GM13977 (cell line): ENCODE data around the gene ZNF648.
A peak's percentile ranks its signal among the peaks of the same experiment; 100 is the strongest.

ENCODE experiments used
- DNase-seq: peaks from one replicate; pipeline ENCODE4 v3.0.0; 2012; ENCODE audit warnings: low spot score
- in situ Hi-C: fragments of 300-500 bp; cut with MboI; formaldehyde crosslinking; loops from one replicate; pipeline ENCODE4 v1.12.0; 2022; ENCODE audit warnings: low sequenced_read_pairs, low pct_unique_long_range_greater_than_20kb, mixed read lengths, inconsistent platforms; ENCODE audit not compliant: unreplicated experiment
- TF ChIP-seq, protein P1 (sequence below): IDR thresholded peaks from 2 replicates; pipeline ENCODE4 v1.5.1; 2012; ENCODE audit warnings: mild to moderate bottlenecking, control low read depth; ENCODE audit not compliant: insufficient read depth; ENCODE audit errors: extremely low read depth, missing control alignments

ZNF648 gene

DNA sequence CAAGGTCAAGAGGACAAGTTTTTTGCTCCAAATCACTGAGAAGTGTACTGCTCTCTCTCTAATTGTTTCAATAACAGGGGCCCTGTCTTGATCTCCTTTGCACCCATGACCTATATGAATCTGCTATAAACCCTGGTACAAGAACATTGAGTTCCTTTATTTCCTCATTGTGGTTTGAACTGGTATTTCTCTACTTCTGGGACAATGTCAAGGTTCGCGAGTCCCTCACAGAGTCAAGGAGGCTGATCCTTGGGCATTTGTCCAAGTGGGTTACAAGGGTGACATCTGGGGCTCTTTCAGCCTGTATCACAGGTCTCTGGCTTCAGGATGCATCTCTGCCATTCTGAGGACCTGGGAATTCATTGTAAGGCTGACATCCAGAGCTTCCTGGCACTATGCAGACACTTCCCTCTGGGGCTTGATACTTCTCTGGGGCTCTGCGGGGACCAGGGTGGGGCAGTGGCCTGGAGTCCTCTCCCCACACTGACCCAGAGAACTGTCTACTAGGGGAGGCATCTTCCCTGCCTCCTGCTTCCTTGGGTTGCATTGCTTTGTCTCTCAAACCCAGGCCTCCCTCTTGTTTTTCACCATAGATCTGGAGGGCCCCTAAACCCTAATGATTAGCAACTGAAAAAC is 22.5 kb upstream of the ZNF648 start:
- TF ChIP-seq, protein P1, sequence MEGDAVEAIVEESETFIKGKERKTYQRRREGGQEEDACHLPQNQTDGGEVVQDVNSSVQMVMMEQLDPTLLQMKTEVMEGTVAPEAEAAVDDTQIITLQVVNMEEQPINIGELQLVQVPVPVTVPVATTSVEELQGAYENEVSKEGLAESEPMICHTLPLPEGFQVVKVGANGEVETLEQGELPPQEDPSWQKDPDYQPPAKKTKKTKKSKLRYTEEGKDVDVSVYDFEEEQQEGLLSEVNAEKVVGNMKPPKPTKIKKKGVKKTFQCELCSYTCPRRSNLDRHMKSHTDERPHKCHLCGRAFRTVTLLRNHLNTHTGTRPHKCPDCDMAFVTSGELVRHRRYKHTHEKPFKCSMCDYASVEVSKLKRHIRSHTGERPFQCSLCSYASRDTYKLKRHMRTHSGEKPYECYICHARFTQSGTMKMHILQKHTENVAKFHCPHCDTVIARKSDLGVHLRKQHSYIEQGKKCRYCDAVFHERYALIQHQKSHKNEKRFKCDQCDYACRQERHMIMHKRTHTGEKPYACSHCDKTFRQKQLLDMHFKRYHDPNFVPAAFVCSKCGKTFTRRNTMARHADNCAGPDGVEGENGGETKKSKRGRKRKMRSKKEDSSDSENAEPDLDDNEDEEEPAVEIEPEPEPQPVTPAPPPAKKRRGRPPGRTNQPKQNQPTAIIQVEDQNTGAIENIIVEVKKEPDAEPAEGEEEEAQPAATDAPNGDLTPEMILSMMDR: peak; percentile 4
- no peak for DNase-seq
- in situ Hi-C loops: loop anchor here (10.0 kb wide), 1 partner anchor 311 kb away; the partner anchor contains the start of gene GLUL

DNA sequence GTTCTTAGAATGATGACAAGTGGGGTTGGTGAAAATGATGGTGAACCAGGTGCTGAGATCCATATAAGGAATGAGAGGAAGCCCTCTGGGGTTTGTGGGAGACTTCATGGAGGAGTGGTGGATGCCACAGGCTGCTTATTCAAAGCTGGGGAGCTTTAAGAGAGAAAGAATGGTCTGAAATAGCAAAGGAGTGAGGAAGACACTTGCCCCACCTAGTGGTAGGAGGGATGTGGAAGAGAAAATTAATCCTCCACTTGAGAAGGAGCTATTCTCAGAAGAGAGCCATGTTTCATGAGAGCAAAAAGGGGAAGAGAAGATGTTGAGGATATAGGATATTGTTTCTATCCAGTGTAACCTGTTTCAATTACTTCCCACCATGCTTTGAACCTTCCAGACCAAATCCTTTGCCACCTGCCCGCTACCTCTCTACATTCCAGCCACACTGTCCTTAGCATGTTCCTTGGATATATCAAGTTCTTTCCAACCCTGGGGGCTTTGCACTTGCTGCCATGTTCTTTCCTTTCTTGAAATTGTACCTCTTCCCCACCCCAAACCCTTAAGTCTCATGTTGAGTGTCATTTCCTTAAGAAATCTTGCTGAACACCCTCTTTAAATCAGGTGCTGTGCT is 19.6 kb upstream of the ZNF648 start:
- TF ChIP-seq, protein P1: peak; percentile 70
- in situ Hi-C loops: loop anchor here (10.0 kb wide), 1 partner anchor 314 kb away; the partner anchor contains the start of gene GLUL
- peak; percentile 71 for DNase-seq

DNA sequence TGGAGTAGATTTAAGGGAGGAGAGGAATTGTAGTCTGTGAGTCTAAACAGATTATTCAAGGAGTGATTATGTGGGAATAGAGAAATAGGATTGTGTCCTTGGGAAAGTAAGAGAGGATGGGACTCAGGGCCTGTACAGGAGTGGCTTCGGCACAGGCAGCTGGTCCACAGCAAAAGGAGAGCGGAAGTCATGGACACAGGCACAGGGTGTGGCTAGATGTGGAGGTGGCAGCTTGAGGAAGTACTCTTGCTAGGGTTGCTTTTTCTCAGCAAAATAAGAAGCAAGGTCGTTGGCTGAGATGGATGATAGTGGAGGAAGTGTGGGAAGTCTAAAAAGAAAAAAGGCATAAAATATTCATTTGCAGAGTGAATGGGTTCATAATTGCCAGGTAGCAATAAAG is 18.5 kb upstream of the ZNF648 start:
- DNase-seq: no peak
- TF ChIP-seq, protein P1: no peak
- in situ Hi-C loops: loop anchor here (10.0 kb wide), 1 partner anchor 315 kb away; the partner anchor contains the start of gene GLUL

DNA sequence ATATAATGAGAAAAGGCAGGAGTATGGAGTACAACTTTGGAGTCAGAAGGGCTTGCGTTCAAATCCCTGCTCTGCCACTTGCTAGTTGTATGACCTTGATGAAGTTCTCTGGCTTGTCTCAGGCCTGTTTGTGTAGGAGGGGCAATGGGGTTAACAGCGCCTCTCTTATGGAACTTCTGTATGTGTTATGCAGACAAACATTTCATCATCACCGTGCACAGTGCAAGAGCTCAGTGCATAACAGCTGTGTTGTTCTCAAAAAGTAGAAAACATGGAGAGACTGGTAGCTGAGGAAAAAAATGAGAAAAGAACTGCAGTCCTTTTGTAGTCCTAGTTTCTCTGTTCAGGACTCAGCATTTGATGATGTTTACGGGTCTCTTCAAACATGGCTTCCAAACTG is 10.4 kb upstream of the ZNF648 start:
- TF ChIP-seq, protein P1: no peak
- in situ Hi-C loops: no loop called here
- no peak for DNase-seq

DNA sequence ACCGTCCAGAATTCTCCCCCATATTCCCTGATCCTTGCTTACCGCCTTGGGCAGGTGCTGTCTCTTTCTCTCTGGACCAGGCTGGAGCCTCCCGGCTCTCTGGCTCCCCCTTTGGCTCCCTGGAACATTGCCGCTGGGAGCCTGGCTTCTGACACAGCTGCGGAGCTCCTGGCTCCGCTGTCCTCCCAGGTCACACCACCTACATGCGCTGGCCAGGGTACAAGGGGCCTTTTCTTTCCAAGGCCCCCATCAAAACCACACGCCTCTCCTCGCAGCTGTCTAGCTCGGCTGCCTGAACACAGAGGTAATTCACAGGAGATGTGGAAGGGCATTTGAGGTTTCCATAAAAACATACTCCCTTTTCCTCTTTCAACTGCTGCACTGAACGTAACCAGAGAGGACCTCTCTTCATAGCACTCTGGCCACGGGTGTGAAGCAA is 7.5 kb upstream of the ZNF648 start:
- in situ Hi-C loops: no loop called here
- TF ChIP-seq, protein P1: peak; percentile 72
- DNase-seq: peak; percentile 75

DNA sequence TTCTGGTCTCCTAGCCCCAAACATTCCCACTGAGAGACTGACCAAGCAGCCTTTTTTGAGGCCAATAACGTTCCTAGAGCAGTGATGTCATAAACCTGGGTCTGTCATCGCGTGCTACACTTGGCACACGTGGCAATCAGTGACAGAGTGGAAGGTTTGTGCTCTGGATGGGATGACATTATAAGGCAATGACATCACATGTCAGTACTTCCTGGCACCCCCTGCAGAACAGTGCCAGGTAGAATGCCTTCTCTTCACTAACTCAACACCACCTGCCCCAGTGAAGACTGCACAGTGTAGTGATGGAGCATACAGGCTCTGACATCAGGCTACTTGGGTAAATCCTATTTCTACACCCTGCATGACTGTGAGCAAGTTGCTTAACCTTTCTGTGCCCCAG is 5.4 kb upstream of the ZNF648 start:
- TF ChIP-seq, protein P1: no peak
- in situ Hi-C loops: no loop called here
- DNase-seq: no peak
